ENCODE data around the gene NSG2. TPM values are rescaled to one million over a fixed set of nuclear protein-coding genes. Genes with fewer than 3 reads are reported as not detected.
A peak's percentile ranks its signal among the peaks of the same experiment; 100 is the strongest.
"Not testable (repeated sequence)": the region's sequence is repeated elsewhere in the genome, so short reads cannot be mapped to it uniquely, and the experiment has no call there.

The NSG2 gene
- total RNA-seq, 4 donors from 2014 or later = 3.4 to 5.4 (median 3.9) TPM

- intact Hi-C loops (cut with DNase I) = no loop called here
- 92% methylated on average over 5 of the region's 5 CpGs for WGBS
- H3K27me3 ChIP-seq = no peaks in the 10 kb centered on the region
- H3K9me3 ChIP-seq = no peaks in the 10 kb centered on the region
- DNase-seq (ENCODE audit: extremely low spot score) = no peak
- H3K4me3 ChIP-seq = no peak overlapping the region
- no peaks in the 10 kb centered on the region for H3K4me1 ChIP-seq
- H3K27ac ChIP-seq (replicated peaks in 1 of 4) = no peak overlapping the region
- TF ChIP-seq EP300 (IDR thresholded peaks at IDR 0.05) = no peak
- TF ChIP-seq POLR2AphosphoS5 (IDR thresholded peaks at IDR 0.05) = no peak
- no peak for TF ChIP-seq POLR2A (IDR thresholded peaks at IDR 0.05; ENCODE audit: low read depth)
- TF ChIP-seq, protein P1, sequence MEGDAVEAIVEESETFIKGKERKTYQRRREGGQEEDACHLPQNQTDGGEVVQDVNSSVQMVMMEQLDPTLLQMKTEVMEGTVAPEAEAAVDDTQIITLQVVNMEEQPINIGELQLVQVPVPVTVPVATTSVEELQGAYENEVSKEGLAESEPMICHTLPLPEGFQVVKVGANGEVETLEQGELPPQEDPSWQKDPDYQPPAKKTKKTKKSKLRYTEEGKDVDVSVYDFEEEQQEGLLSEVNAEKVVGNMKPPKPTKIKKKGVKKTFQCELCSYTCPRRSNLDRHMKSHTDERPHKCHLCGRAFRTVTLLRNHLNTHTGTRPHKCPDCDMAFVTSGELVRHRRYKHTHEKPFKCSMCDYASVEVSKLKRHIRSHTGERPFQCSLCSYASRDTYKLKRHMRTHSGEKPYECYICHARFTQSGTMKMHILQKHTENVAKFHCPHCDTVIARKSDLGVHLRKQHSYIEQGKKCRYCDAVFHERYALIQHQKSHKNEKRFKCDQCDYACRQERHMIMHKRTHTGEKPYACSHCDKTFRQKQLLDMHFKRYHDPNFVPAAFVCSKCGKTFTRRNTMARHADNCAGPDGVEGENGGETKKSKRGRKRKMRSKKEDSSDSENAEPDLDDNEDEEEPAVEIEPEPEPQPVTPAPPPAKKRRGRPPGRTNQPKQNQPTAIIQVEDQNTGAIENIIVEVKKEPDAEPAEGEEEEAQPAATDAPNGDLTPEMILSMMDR (IDR thresholded peaks at IDR 0.05) = no peak
- H3K36me3 ChIP-seq = no peaks in the 10 kb centered on the region
These were observed 36.6 kb upstream of the NSG2 start for GRCh38 chr5:174008922-174009321.

- no peak overlapping the region for H3K27ac ChIP-seq (replicated peaks in 1 of 4)
- no peak for DNase-seq (ENCODE audit: extremely low spot score)
- H3K4me1 ChIP-seq = no peaks in the 10 kb centered on the region
- no peaks in the 10 kb centered on the region for H3K9me3 ChIP-seq
- WGBS = 68% methylated on average over 1 of the region's 1 CpG
- TF ChIP-seq POLR2A (IDR thresholded peaks at IDR 0.05; ENCODE audit: low read depth) = no peak
- TF ChIP-seq, protein P1 (IDR thresholded peaks at IDR 0.05) = no peak
- no peak for TF ChIP-seq POLR2AphosphoS5 (IDR thresholded peaks at IDR 0.05)
- TF ChIP-seq EP300 (IDR thresholded peaks at IDR 0.05) = no peak
- H3K27me3 ChIP-seq = no peaks in the 10 kb centered on the region
- no peak overlapping the region for H3K4me3 ChIP-seq
- intact Hi-C loops (cut with DNase I) = no loop called here
- H3K36me3 ChIP-seq = no peaks in the 10 kb centered on the region
These were observed 35.1 kb upstream of the NSG2 start for GRCh38 chr5:174010365-174010764.

DNA sequence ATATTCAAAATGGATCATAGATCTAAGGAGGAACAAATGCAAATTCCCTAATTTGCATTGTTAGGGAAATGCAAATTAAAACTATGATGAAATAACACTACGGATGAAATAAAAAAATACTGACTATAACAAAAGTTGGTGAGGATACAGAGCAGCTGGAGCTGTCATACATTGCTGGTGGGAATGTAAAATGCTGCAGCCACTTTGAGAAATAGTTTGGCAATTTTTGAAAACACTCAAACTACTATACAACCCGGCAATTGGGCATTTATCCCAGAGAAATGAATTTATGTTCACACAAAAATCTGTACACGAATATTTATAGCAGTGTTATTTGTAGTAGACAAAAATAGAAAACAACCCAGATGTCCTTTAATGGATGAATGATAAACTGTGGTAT lies 34.1 kb upstream of the NSG2 start:
- no peaks in the 10 kb centered on the region for H3K9me3 ChIP-seq
- TF ChIP-seq POLR2A (IDR thresholded peaks at IDR 0.05; ENCODE audit: low read depth) (no peak), EP300 (IDR thresholded peaks at IDR 0.05) (no peak), POLR2AphosphoS5 (IDR thresholded peaks at IDR 0.05) (no peak)
- TF ChIP-seq, protein P1 (IDR thresholded peaks at IDR 0.05) = no peak
- no peak overlapping the region for H3K4me3 ChIP-seq
- no peaks in the 10 kb centered on the region for H3K4me1 ChIP-seq
- no peaks in the 10 kb centered on the region for H3K36me3 ChIP-seq
- H3K27ac ChIP-seq (replicated peaks in 1 of 4) = no peak overlapping the region
- no peaks in the 10 kb centered on the region for H3K27me3 ChIP-seq
- no peak for DNase-seq (ENCODE audit: extremely low spot score)
- 51% methylated on average over 3 of the region's 3 CpGs for WGBS
- intact Hi-C loops (cut with DNase I) = no loop called here

DNA sequence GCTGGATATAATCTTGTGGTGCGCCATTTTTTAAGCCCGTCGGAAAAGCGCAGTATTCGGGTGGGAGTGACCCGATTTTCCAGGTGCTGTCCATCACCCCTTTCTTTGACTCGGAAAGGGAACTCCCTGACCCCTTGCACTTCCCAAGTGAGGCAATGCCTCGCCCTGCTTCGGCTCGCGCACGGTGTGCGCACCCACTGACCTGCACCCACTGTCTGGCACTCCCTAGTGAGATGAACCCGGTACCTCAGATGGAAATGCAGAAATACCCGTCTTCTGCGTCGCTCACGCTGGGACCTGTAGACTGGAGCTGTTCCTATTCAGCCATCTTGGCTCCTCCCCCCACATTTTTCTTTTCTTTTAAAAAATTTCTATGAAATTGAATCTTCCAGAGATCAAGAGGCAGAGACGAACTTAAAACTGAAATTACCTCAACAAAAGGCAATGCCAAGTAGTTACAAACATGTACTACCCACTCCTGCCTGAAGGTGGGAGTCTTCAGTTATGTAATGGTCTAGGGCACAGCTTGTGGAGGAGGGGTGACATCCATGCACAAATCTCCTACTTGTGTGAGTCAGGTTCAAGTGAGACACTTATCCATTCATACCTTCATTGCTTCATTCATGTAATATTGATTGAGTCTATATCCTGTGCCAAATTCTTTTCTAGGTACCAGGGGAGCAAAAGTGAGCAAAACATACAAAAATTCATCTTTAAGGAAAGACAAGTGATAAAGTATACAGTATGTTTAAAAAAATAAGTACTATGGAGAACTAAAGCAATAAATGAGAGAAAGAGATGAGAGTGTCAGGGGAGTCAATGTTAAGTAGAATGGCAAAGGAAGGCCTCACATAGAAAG lies 25.2 kb upstream of the NSG2 start:
- DNase-seq (ENCODE audit: extremely low spot score); H3K4me3 ChIP-seq; H3K36me3 ChIP-seq; H3K27ac ChIP-seq (replicated peaks in 1 of 4); H3K4me1 ChIP-seq; intact Hi-C loops (cut with DNase I); H3K9me3 ChIP-seq: not testable (repeated sequence)
- TF ChIP-seq, protein P1 (IDR thresholded peaks at IDR 0.05) = peak in 2 of 3 experiments; percentile 20 to 44
- H3K27me3 ChIP-seq = peaks cover 0 to 30% (median 0%) of the 10 kb centered on the region in 4 donors
- WGBS = 76% methylated on average over 19 of the region's 19 CpGs

- TF ChIP-seq POLR2AphosphoS5 (IDR thresholded peaks at IDR 0.05) (no peak), EP300 (IDR thresholded peaks at IDR 0.05) (no peak)
- Histone ChIP-seq H3K36me3 (no peaks in the 10 kb centered on the region), H3K4me3 (no peak overlapping the region), H3K9me3 (no peaks in the 10 kb centered on the region), H3K4me1 (no peaks in the 10 kb centered on the region), H3K27me3 (peaks cover 0 to 30% (median 0%) of the 10 kb centered on the region in 4 donors), H3K27ac (replicated peaks in 1 of 4) (no peak overlapping the region)
- WGBS = 81% methylated on average over 3 of the region's 3 CpGs
- intact Hi-C loops (cut with DNase I) = no loop called here
- DNase-seq (ENCODE audit: extremely low spot score) = no peak
These were observed 24.6 kb upstream of the NSG2 start for GRCh38 chr5:174020928-174021304.

Measured in esophagus muscularis mucosa (tissue), 4 donors.